WTC11 (cell line): ENCODE results near the gene FOXA1. TPM values are rescaled to one million over a fixed set of nuclear protein-coding genes. Genes with fewer than 3 reads are reported as not detected.
A peak's percentile ranks its signal among the peaks of the same experiment; 100 is the strongest.

Experiments
- ATAC-seq: fragments of 200-7000 bp; cut with Tn5 transposase; 2 replicates; pipeline ENCODE4 v1.10.0; 2021; ENCODE audit warnings: mild to moderate bottlenecking, moderate library complexity
- CTCF ChIA-PET: fragments of 300-600 bp; sonication (Branson Sonifier 250); formaldehyde crosslinking; loops from one replicate; lab custom pipeline; 2021; ENCODE audit warnings: antibody characterized with exemption; lab: Charles Lee
- POLR2A ChIA-PET: fragments of 350-600 bp; sonication (Branson Sonifier 250); formaldehyde crosslinking; loops from one replicate; lab custom pipeline; 2021; ENCODE audit warnings: antibody characterized with exemption; lab: Charles Lee
- DNase-seq: peaks from one replicate; pipeline ENCODE4 v3.0.0; 2021; ENCODE audit warnings: low spot score
- H3K27ac Mint-ChIP-seq: 2 replicates; pipeline ENCODE4 v1.8.0; 2021; ENCODE audit warnings: mixed read lengths
- H3K27me3 Mint-ChIP-seq: 2 replicates; pipeline ENCODE4 v1.8.0; 2021; ENCODE audit warnings: low read depth, mild to moderate bottlenecking, moderate library complexity, mixed read lengths
- H3K36me3 Mint-ChIP-seq: 2 replicates; pipeline ENCODE4 v1.8.0; 2021; ENCODE audit warnings: mixed read lengths
- H3K4me1 Mint-ChIP-seq: 2 replicates; pipeline ENCODE4 v1.8.0; 2022; ENCODE audit warnings: mixed read lengths
- H3K4me3 Mint-ChIP-seq: 2 replicates; pipeline ENCODE4 v1.8.0; 2021; ENCODE audit warnings: mild to moderate bottlenecking, moderate library complexity, mixed read lengths
- H3K9me3 Mint-ChIP-seq: 2 replicates; pipeline ENCODE4 v1.8.0; 2021; ENCODE audit warnings: mixed read lengths
- ARID4B ChIP-seq: sonication (generic); formaldehyde crosslinking; IDR thresholded peaks from 2 replicates; pipeline ENCODE4 v1.8.0; 2023; ENCODE audit warnings: missing genetic modification reagents, mild to moderate bottlenecking, borderline replicate concordance
- ATF2 ChIP-seq: sonication (generic); formaldehyde crosslinking; IDR thresholded peaks from 2 replicates; pipeline ENCODE4 v1.8.1; 2022; ENCODE audit warnings: low read depth, missing genetic modification reagents, borderline replicate concordance
- CDX4 ChIP-seq: fragments of 250-450 bp; sonication (Bioruptor Pico); IDR thresholded peaks from 2 replicates; pipeline ENCODE4 v1.9.0; 2021; ENCODE audit warnings: moderate library complexity, mild to moderate bottlenecking, inconsistent platforms, borderline replicate concordance
- E2F4 ChIP-seq: sonication (generic); formaldehyde crosslinking; IDR thresholded peaks from 2 replicates; pipeline ENCODE4 v1.8.1; 2022; ENCODE audit warnings: low read depth, mild to moderate bottlenecking, moderate library complexity, missing genetic modification reagents, borderline replicate concordance
- EMX1 ChIP-seq: fragments of 250-450 bp; sonication (Bioruptor Pico); IDR thresholded peaks from 2 replicates; pipeline ENCODE4 v1.8.0; 2021; ENCODE audit warnings: mild to moderate bottlenecking
- ETV6 ChIP-seq: sonication (generic); formaldehyde crosslinking; IDR thresholded peaks from 2 replicates; pipeline ENCODE4 v1.8.1; 2022; ENCODE audit warnings: mild to moderate bottlenecking, missing genetic modification reagents
- GRHL2 ChIP-seq: fragments of 250-450 bp; sonication (Bioruptor Pico); IDR thresholded peaks from 2 replicates; pipeline ENCODE4 v1.8.0; 2022; ENCODE audit warnings: mild to moderate bottlenecking, moderate library complexity; ENCODE audit not compliant: insufficient replicate concordance, severe bottlenecking
- GTF2I ChIP-seq: fragments of 250-450 bp; sonication (Bioruptor Pico); conservative IDR thresholded peaks from 2 replicates; pipeline ENCODE4 v1.4.0; 2021; ENCODE audit warnings: mild to moderate bottlenecking
- IRF2 ChIP-seq: sonication (generic); formaldehyde crosslinking; IDR thresholded peaks from 2 replicates; pipeline ENCODE4 v1.8.0; 2022; ENCODE audit warnings: low read depth, missing genetic modification reagents, borderline replicate concordance
- JAZF1 ChIP-seq: fragments of 250-450 bp; sonication (Bioruptor Pico); IDR thresholded peaks from 2 replicates; pipeline ENCODE4 v1.9.0; 2021; ENCODE audit warnings: moderate library complexity, mild to moderate bottlenecking, inconsistent platforms
- KAT7 ChIP-seq: sonication (generic); formaldehyde crosslinking; IDR thresholded peaks from 2 replicates; pipeline ENCODE4 v1.8.1; 2023; ENCODE audit warnings: missing genetic modification reagents, mild to moderate bottlenecking, borderline replicate concordance
- MAX ChIP-seq: sonication (generic); formaldehyde crosslinking; IDR thresholded peaks from 2 replicates; pipeline ENCODE4 v1.8.0; 2022; ENCODE audit warnings: mild to moderate bottlenecking, missing genetic modification reagents
- NFATC4 ChIP-seq: fragments of 250-450 bp; sonication (Bioruptor Pico); IDR thresholded peaks from 2 replicates; pipeline ENCODE4 v1.9.0; 2021; ENCODE audit warnings: mild to moderate bottlenecking
- NFYB ChIP-seq: sonication (generic); formaldehyde crosslinking; conservative IDR thresholded peaks from 2 replicates; pipeline ENCODE4 v1.8.0; 2022; ENCODE audit warnings: low read depth, missing genetic modification reagents
- PREB ChIP-seq: sonication (generic); formaldehyde crosslinking; IDR thresholded peaks from 2 replicates; pipeline ENCODE4 v1.8.1; 2022; ENCODE audit warnings: mild to moderate bottlenecking, missing genetic modification reagents, moderate library complexity, borderline replicate concordance
- ZMAT4 ChIP-seq: fragments of 250-450 bp; sonication (Bioruptor Pico); IDR thresholded peaks from 2 replicates; pipeline ENCODE4 v1.9.0; 2021; ENCODE audit warnings: mild to moderate bottlenecking
- ZNF317 ChIP-seq: sonication (generic); formaldehyde crosslinking; IDR thresholded peaks from 2 replicates; pipeline ENCODE4 v1.8.1; 2023; ENCODE audit warnings: low read depth, mild to moderate bottlenecking, moderate library complexity, missing genetic modification reagents, borderline replicate concordance
- ZSCAN18 ChIP-seq: fragments of 250-450 bp; sonication (Bioruptor Pico); IDR thresholded peaks from 2 replicates; pipeline ENCODE4 v2.1.2; 2022; ENCODE audit warnings: mild to moderate bottlenecking, moderate library complexity
- total RNA-seq: library from RNA; stranded (reverse); gene quantifications from 3 replicates; pipeline ENCODE4 v1.2.3, GENCODE V29; 2021

Gene FOXA1
- total RNA-seq, 1 experiment from 2014 or later, result 0.28 TPM

- Mint-ChIP-seq H3K4me3 (peak overlapping the region; percentile 64), H3K27me3 (peaks cover 83% of the 10 kb centered on the region), H3K36me3 (peaks cover 27% of the 10 kb centered on the region), H3K27ac (no peak overlapping the region)
- CTCF ChIA-PET, result interaction anchor here (0.6 to 1.8 kb wide), 5 partner anchors 11 to 32 kb away, joined by 3 to 6 read pairs (median 3); no protein-coding TSS in a partner anchor
- TF ChIP-seq MAX (CRISPR knock-in tag) (peak; percentile 71), JAZF1 (CRISPR knock-in tag) (no peak), ARID4B (CRISPR knock-in tag) (0 out of 2 replicates have a peak, but pooled peaks have one; percentile 34)
- TF ChIP-seq, all 79 proteins: peak for 2
- peak; percentile 88 for ATAC-seq
- peak; percentile 59 for DNase-seq
- Mint-ChIP-seq H3K4me1 (peaks cover 6% of the 10 kb centered on the region; the same call in 1 of the 2 replicates), H3K9me3 (peaks cover 34% of the 10 kb centered on the region)
- POLR2A ChIA-PET, result no interaction called here
Observed at GRCh38 chr14:37610945-37611523, 16.0 kb upstream of the FOXA1 start.

- Mint-ChIP-seq H3K4me1 (peaks cover 6% of the 10 kb centered on the region; the same call in 1 of the 2 replicates), H3K27me3 (peaks cover 91% of the 10 kb centered on the region), H3K9me3 (peaks cover 14% of the 10 kb centered on the region), H3K36me3 (peaks cover 10% of the 10 kb centered on the region; the same call in 1 of the 2 replicates), H3K4me3 (no peak overlapping the region), H3K27ac (no peak overlapping the region)
- CTCF ChIA-PET, result interaction anchor here (1.1 to 1.9 kb wide), 2 partner anchors 14 to 378 kb away, joined by 4 to 5 read pairs; partner anchors contain the start of gene FOXA1
- ATAC-seq, result no peak
- DNase-seq, result no peak
- POLR2A ChIA-PET, result no interaction called here
- TF ChIP-seq ZMAT4 (CRISPR knock-in tag), result no peak
- TF ChIP-seq GTF2I, result no peak
- TF ChIP-seq ZNF317, result no peak
- no peak for TF ChIP-seq NFATC4
- no peak for TF ChIP-seq EMX1
- no peak for TF ChIP-seq ATF2 (CRISPR knock-in tag)
- TF ChIP-seq IRF2 (CRISPR knock-in tag), result no peak
- no peak for TF ChIP-seq ZSCAN18 (CRISPR knock-in tag)
- no peak for TF ChIP-seq GRHL2
- TF ChIP-seq NFYB, result no peak
- no peak for TF ChIP-seq CDX4 (CRISPR knock-in tag)
- TF ChIP-seq KAT7 (CRISPR knock-in tag), result no peak
- TF ChIP-seq ETV6, result no peak
- no peak for TF ChIP-seq PREB (CRISPR knock-in tag)
- TF ChIP-seq E2F4 (CRISPR knock-in tag), result no peak
Observed at GRCh38 chr14:37608649-37609048, 13.6 kb upstream of the FOXA1 start.
